CD8-positive, alpha-beta memory T cell (primary cell): Measurements from ENCODE around the gene CACNA1D. TPM values are rescaled to one million over a fixed set of nuclear protein-coding genes. Genes with fewer than 3 reads are reported as not detected.
A peak's percentile ranks its signal among the peaks of the same experiment; 100 is the strongest.

ENCODE experiments used
- CTCF ChIA-PET: fragments of 350-600 bp; sonication (Branson Sonifier 250); formaldehyde crosslinking; loops from one replicate; lab custom pipeline; 2021; ENCODE audit warnings: antibody characterized with exemption; lab: Charles Lee
- POLR2A ChIA-PET: fragments of 350-600 bp; sonication (Branson Sonifier 250); formaldehyde crosslinking; loops from one replicate; lab custom pipeline; 2021; ENCODE audit warnings: antibody characterized with exemption; lab: Charles Lee
- DNase-seq, 5 donors: peaks; one replicate each; pipeline versions ENCODE4 v3.0.0 to v3.0.0-alpha.2; 2020 to 2022; ENCODE audit warnings: mixed read lengths in 1 of 5
- H3K27ac ChIP-seq: one replicate; pipeline ENCODE4 v1.7.0; 2013; ENCODE audit warnings: low read depth, mild to moderate bottlenecking, low read length, moderate library complexity
- H3K27me3 ChIP-seq: 2 replicates; pipeline ENCODE4 v1.7.0; 2013; ENCODE audit warnings: low read length, mild to moderate bottlenecking; ENCODE audit not compliant: insufficient read depth, poor library complexity, severe bottlenecking
- H3K36me3 ChIP-seq: 2 replicates; pipeline ENCODE4 v1.7.0; 2013; ENCODE audit warnings: mild to moderate bottlenecking, low read length, moderate library complexity; ENCODE audit not compliant: insufficient read depth
- H3K4me1 ChIP-seq: 2 replicates; pipeline ENCODE4 v1.7.0; 2013; ENCODE audit warnings: mild to moderate bottlenecking, low read length, moderate library complexity; ENCODE audit not compliant: insufficient read depth
- H3K4me3 ChIP-seq: 2 replicates; pipeline ENCODE4 v1.7.0; 2013; ENCODE audit warnings: mild to moderate bottlenecking, low read length
- H3K9me3 ChIP-seq: 2 replicates; pipeline ENCODE4 v1.7.0; 2013; ENCODE audit warnings: mild to moderate bottlenecking, low read length
- H3K27ac Mint-ChIP-seq, 8 donors: one replicate each; pipeline ENCODE4 v1.8.0; 2020 to 2021; ENCODE audit warnings: mixed read lengths in 8 of 8, mild to moderate bottlenecking in 6 of 8, inconsistent platforms in 3 of 8, moderate library complexity in 3 of 8
- H3K27me3 Mint-ChIP-seq, 2 donors: one replicate each; pipeline ENCODE4 v1.8.0; 2020 to 2021; ENCODE audit warnings: mixed read lengths in 2 of 2, mild to moderate bottlenecking in 1 of 2, moderate library complexity in 1 of 2
- H3K36me3 Mint-ChIP-seq, 3 donors: one replicate each; pipeline ENCODE4 v1.8.0; 2020 to 2021; ENCODE audit warnings: mixed read lengths in 3 of 3, inconsistent platforms in 1 of 3, mild to moderate bottlenecking in 1 of 3
- H3K4me1 Mint-ChIP-seq, 3 donors: one replicate each; pipeline ENCODE4 v1.8.0; 2020 to 2021; ENCODE audit warnings: mixed read lengths in 3 of 3, inconsistent platforms in 1 of 3, mild to moderate bottlenecking in 1 of 3
- H3K4me3 Mint-ChIP-seq, 7 donors: one replicate each; pipeline ENCODE4 v1.8.0; 2020 to 2021; ENCODE audit warnings: mixed read lengths in 7 of 7, mild to moderate bottlenecking in 6 of 7, moderate library complexity in 4 of 7, inconsistent platforms in 2 of 7
- H3K9me3 Mint-ChIP-seq, 5 donors: one replicate each; pipeline ENCODE4 v1.8.0; 2020 to 2022; ENCODE audit warnings: mixed read lengths in 5 of 5, mild to moderate bottlenecking in 3 of 5, moderate library complexity in 2 of 5, inconsistent platforms in 1 of 5
- polyA plus RNA-seq: library from polyadenylated mRNA; unstranded; fragments of 300-500 nt; fragmentation: Illumina TruSeq; gene quantifications from one replicate; pipeline ENCODE4 v1.2.3, GENCODE V29; 2021
- total RNA-seq, 2 experiments: library from RNA; stranded (reverse); gene quantifications; one replicate each; pipeline ENCODE4 v1.2.3, GENCODE V29; 2021

CACNA1D gene
- total and polyA plus RNA-seq, 3 experiments from 2014 or later, result 0.02 to 0.78 (median 0.26) TPM

GRCh38 chr3:53496984-53497383 is 2.6 kb downstream of the CACNA1D start:
- H3K27me3 ChIP-seq, result peaks cover 9% of the 10 kb centered on the region
- ChIA-PET CTCF (no interaction called here), POLR2A (no interaction called here)
- Mint-ChIP-seq H3K27me3 (peaks cover 37 to 59% of the 10 kb centered on the region in 2 donors), H3K9me3 (no peaks in the 10 kb centered on the region), H3K27ac (no peak overlapping the region), H3K4me1 (peaks cover 8 to 17% (median 11%) of the 10 kb centered on the region in 3 donors), H3K36me3 (no peaks in the 10 kb centered on the region), H3K4me3 (peak overlapping the region in 1 of 7 donors; percentile 3)
- H3K4me3 ChIP-seq, result no peak overlapping the region
- H3K9me3 ChIP-seq, result no peaks in the 10 kb centered on the region
- DNase-seq, result no peak
- H3K27ac ChIP-seq, result no peak overlapping the region
- H3K36me3 ChIP-seq, result no peaks in the 10 kb centered on the region
- no peaks in the 10 kb centered on the region for H3K4me1 ChIP-seq

- DNase-seq, result no peak
- Mint-ChIP-seq H3K27me3 (peaks cover 28 to 45% of the 10 kb centered on the region in 2 donors), H3K4me1 (peaks cover 8 to 13% (median 8%) of the 10 kb centered on the region in 3 donors), H3K9me3 (no peaks in the 10 kb centered on the region), H3K36me3 (no peaks in the 10 kb centered on the region), H3K27ac (no peak overlapping the region), H3K4me3 (no peak overlapping the region)
- CTCF ChIA-PET, result no interaction called here
- no peaks in the 10 kb centered on the region for H3K36me3 ChIP-seq
- POLR2A ChIA-PET, result no interaction called here
- H3K4me3 ChIP-seq, result no peak overlapping the region
- no peaks in the 10 kb centered on the region for H3K9me3 ChIP-seq
- H3K27ac ChIP-seq, result no peak overlapping the region
- peaks cover 5% of the 10 kb centered on the region for H3K27me3 ChIP-seq
- H3K4me1 ChIP-seq, result no peaks in the 10 kb centered on the region
Observed at GRCh38 chr3:53498806-53499641, 4.6 kb downstream of the CACNA1D start.

DNA sequence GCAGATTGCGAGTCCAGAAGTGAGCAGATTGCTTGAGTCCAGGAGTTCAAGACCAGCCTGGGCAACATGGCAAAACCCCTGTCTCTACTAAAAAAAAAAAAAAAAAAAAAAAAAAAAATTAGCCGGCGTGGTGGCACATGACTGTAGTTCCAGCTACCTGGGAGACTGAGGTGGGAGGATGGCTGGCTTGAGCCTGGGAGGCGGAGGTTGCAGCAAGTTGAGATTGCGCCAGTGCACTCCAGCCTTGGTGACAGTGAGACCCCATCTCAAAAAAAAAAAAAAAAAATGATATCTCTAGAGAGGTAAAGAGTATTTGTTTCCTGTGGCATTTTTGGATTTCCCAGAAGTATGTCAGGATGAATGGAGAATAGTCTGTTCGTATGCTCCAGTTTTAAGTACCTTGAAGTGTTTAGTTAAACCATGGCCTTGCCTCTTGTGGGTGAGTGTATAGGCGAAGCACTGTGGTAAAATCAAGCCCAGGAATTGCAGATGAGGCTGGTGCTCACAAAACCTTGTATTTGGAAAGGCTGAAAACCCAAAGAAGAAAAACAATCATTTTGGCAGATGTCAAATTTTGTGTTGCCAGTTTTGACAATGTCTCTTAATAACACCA is 5.9 kb downstream of the CACNA1D start:
- Mint-ChIP-seq H3K4me3 (no peak overlapping the region), H3K9me3 (no peaks in the 10 kb centered on the region), H3K4me1 (peaks cover 8 to 9% (median 8%) of the 10 kb centered on the region in 3 donors), H3K27ac (no peak overlapping the region), H3K27me3 (peaks cover 28 to 46% of the 10 kb centered on the region in 2 donors), H3K36me3 (no peaks in the 10 kb centered on the region)
- peaks cover 5% of the 10 kb centered on the region for H3K27me3 ChIP-seq
- DNase-seq, result no peak
- no peaks in the 10 kb centered on the region for H3K36me3 ChIP-seq
- POLR2A ChIA-PET, result no interaction called here
- H3K27ac ChIP-seq, result no peak overlapping the region
- H3K9me3 ChIP-seq, result no peaks in the 10 kb centered on the region
- CTCF ChIA-PET, result no interaction called here
- no peak overlapping the region for H3K4me3 ChIP-seq
- no peaks in the 10 kb centered on the region for H3K4me1 ChIP-seq

GRCh38 chr3:53501178-53501577 is 6.8 kb downstream of the CACNA1D start:
- no peak overlapping the region for H3K4me3 Mint-ChIP-seq
- POLR2A ChIA-PET, result no interaction called here
- H3K4me1 Mint-ChIP-seq, result peaks cover 3 to 5% (median 5%) of the 10 kb centered on the region in 3 donors
- H3K27me3 ChIP-seq, result peaks cover 5% of the 10 kb centered on the region
- H3K4me1 ChIP-seq, result no peaks in the 10 kb centered on the region
- CTCF ChIA-PET, result no interaction called here
- no peaks in the 10 kb centered on the region for H3K36me3 ChIP-seq
- peaks cover 25 to 42% of the 10 kb centered on the region in 2 donors for H3K27me3 Mint-ChIP-seq
- H3K36me3 Mint-ChIP-seq, result no peaks in the 10 kb centered on the region
- H3K27ac ChIP-seq, result no peak overlapping the region
- DNase-seq, result no peak
- no peak overlapping the region for H3K4me3 ChIP-seq
- no peaks in the 10 kb centered on the region for H3K9me3 Mint-ChIP-seq
- no peak overlapping the region for H3K27ac Mint-ChIP-seq
- H3K9me3 ChIP-seq, result no peaks in the 10 kb centered on the region

DNA sequence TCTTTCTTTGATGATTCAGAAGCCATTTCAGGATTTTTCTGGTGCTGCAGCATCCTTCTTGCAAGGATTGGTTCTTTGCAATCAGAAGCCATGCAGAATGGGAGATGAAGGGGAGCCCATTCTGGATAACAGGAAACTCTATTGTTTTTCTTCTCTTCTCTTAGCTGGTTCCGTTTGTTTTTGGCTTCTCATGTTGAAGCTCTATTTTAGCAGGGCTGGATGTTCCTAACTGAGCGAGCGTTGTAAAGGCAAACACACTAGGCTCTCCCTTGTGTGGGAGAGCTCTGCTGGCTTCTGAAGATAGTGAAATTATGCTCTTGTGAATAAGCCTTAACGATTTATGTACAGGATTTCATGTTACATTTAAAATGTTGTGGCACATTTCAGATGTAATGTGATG is 8.3 kb downstream of the CACNA1D start:
- Histone ChIP-seq H3K36me3 (no peaks in the 10 kb centered on the region), H3K9me3 (no peaks in the 10 kb centered on the region), H3K4me3 (no peak overlapping the region), H3K27me3 (no peaks in the 10 kb centered on the region), H3K4me1 (no peaks in the 10 kb centered on the region), H3K27ac (no peak overlapping the region)
- Mint-ChIP-seq H3K4me3 (no peak overlapping the region), H3K9me3 (no peaks in the 10 kb centered on the region), H3K27me3 (peaks cover 21 to 26% of the 10 kb centered on the region in 2 donors), H3K27ac (no peak overlapping the region), H3K4me1 (no peaks in the 10 kb centered on the region), H3K36me3 (no peaks in the 10 kb centered on the region)
- no peak for DNase-seq
- ChIA-PET CTCF (no interaction called here), POLR2A (no interaction called here)

- POLR2A ChIA-PET, result no interaction called here
- DNase-seq, result no peak
Observed at GRCh38 chr3:53503195-53503594, 8.8 kb downstream of the CACNA1D start.

DNA sequence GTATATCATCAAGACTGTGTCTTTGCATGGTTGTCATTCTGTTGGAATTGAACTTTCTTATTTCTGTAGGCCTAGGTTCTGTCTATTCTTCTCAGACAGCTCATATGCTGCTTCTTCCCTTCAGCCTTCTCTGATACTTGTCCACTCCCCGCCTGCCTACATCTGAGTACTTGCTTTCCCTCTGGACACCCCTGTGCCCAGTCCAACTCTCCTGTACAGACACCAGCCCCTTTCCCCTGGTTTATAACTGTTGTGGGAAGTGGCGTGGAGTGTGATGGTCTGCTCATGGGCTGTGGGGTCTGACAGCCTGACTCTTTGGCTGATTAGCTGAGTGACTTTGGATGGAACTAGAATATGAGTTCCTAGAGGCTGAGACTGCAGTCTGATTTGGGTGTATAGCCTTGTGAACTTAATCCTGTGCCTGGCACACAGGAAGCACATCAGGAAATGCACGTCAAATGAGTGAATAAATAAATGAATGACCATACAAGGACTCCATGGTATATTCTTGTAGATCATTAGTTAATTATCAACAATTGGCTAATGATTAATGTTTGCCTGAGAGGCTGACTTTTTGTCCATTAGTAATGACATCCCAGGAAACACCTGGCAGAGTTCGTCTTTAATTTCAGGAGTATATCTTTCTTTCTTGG is 11.8 kb downstream of the CACNA1D start:
- Histone ChIP-seq H3K4me1 (no peaks in the 10 kb centered on the region), H3K27ac (no peak overlapping the region), H3K4me3 (no peak overlapping the region), H3K36me3 (no peaks in the 10 kb centered on the region), H3K9me3 (no peaks in the 10 kb centered on the region), H3K27me3 (no peaks in the 10 kb centered on the region)
- ChIA-PET POLR2A (no interaction called here), CTCF (no interaction called here)
- DNase-seq, result no peak
- H3K9me3 Mint-ChIP-seq, result no peaks in the 10 kb centered on the region
- peaks cover 20 to 37% of the 10 kb centered on the region in 2 donors for H3K27me3 Mint-ChIP-seq
- H3K36me3 Mint-ChIP-seq, result no peaks in the 10 kb centered on the region
- H3K27ac Mint-ChIP-seq, result no peak overlapping the region
- no peaks in the 10 kb centered on the region for H3K4me1 Mint-ChIP-seq
- H3K4me3 Mint-ChIP-seq, result no peak overlapping the region

More at GRCh38 chr3:53503195-53503594, 8.8 kb downstream of the CACNA1D start:
- Histone ChIP-seq H3K4me1 (no peaks in the 10 kb centered on the region), H3K36me3 (no peaks in the 10 kb centered on the region), H3K9me3 (no peaks in the 10 kb centered on the region), H3K4me3 (no peak overlapping the region), H3K27ac (no peak overlapping the region), H3K27me3 (no peaks in the 10 kb centered on the region)
- peaks cover 21 to 25% of the 10 kb centered on the region in 2 donors for H3K27me3 Mint-ChIP-seq
- no peaks in the 10 kb centered on the region for H3K9me3 Mint-ChIP-seq
- H3K36me3 Mint-ChIP-seq, result no peaks in the 10 kb centered on the region
- no peak overlapping the region for H3K27ac Mint-ChIP-seq
- CTCF ChIA-PET, result no interaction called here
- H3K4me1 Mint-ChIP-seq, result no peaks in the 10 kb centered on the region
- no peak overlapping the region for H3K4me3 Mint-ChIP-seq

- Mint-ChIP-seq H3K36me3 (no peaks in the 10 kb centered on the region), H3K27ac (no peak overlapping the region), H3K27me3 (peaks cover 20 to 40% of the 10 kb centered on the region in 2 donors), H3K9me3 (no peaks in the 10 kb centered on the region), H3K4me1 (no peaks in the 10 kb centered on the region), H3K4me3 (no peak overlapping the region)
- Histone ChIP-seq H3K36me3 (no peaks in the 10 kb centered on the region), H3K27me3 (no peaks in the 10 kb centered on the region), H3K27ac (no peak overlapping the region), H3K9me3 (no peaks in the 10 kb centered on the region), H3K4me3 (no peak overlapping the region), H3K4me1 (no peaks in the 10 kb centered on the region)
- no peak for DNase-seq
- CTCF ChIA-PET, result no interaction called here
- POLR2A ChIA-PET, result no interaction called here
Observed at GRCh38 chr3:53506763-53507145, 12.3 kb downstream of the CACNA1D start.
